Activated naive CD8-positive, alpha-beta T cell treated with anti-CD3 and anti-CD28 coated beads, Interleukin-2, amount 50 U/mL, for 24 hours (primary cell): ENCODE data around the gene DLG2.

ENCODE experiments used
- ATAC-seq: fragments of 150-1000 bp; cut with Tn5 transposase; one replicate; pipeline ENCODE4 v1.10.0; 2021
- DNase-seq: peaks from one replicate; pipeline ENCODE4 v3.0.0; 2021
- H3K27ac Mint-ChIP-seq: one replicate; pipeline ENCODE4 v1.8.0; 2021; ENCODE audit warnings: mild to moderate bottlenecking, mixed read lengths
- H3K27me3 Mint-ChIP-seq: one replicate; pipeline ENCODE4 v1.8.0; 2021; ENCODE audit warnings: mixed read lengths
- H3K36me3 Mint-ChIP-seq: one replicate; pipeline ENCODE4 v1.8.0; 2021; ENCODE audit warnings: low read depth, mixed read lengths
- H3K4me1 Mint-ChIP-seq: one replicate; pipeline ENCODE4 v1.8.0; 2021; ENCODE audit warnings: mixed read lengths
- H3K4me3 Mint-ChIP-seq: one replicate; pipeline ENCODE4 v1.8.0; 2021; ENCODE audit warnings: mild to moderate bottlenecking, moderate library complexity, mixed read lengths
- H3K9me3 Mint-ChIP-seq: one replicate; pipeline ENCODE4 v1.8.0; 2021; ENCODE audit warnings: mixed read lengths

DLG2 gene

GRCh38 chr11:84249344-84250135, 1377.6 kb downstream of the DLG2 start:
- H3K27me3 Mint-ChIP-seq, result no peaks in the 10 kb centered on the region
- no peaks in the 10 kb centered on the region for H3K36me3 Mint-ChIP-seq
- DNase-seq (no peak), ATAC-seq (no peak)
- H3K4me1 Mint-ChIP-seq, result no peaks in the 10 kb centered on the region
- H3K9me3 Mint-ChIP-seq, result no peaks in the 10 kb centered on the region
- H3K4me3 Mint-ChIP-seq, result no peak overlapping the region
- no peak overlapping the region for H3K27ac Mint-ChIP-seq

- no peak overlapping the region for H3K27ac Mint-ChIP-seq
- no peaks in the 10 kb centered on the region for H3K9me3 Mint-ChIP-seq
- H3K36me3 Mint-ChIP-seq, result no peaks in the 10 kb centered on the region
- H3K27me3 Mint-ChIP-seq, result no peaks in the 10 kb centered on the region
- ATAC-seq, result no peak
- H3K4me1 Mint-ChIP-seq, result no peaks in the 10 kb centered on the region
- no peak for DNase-seq
- no peak overlapping the region for H3K4me3 Mint-ChIP-seq
These were observed 1379.2 kb downstream of the DLG2 start for GRCh38 chr11:84247926-84248325.

GRCh38 chr11:84247129-84247528, 1380.0 kb downstream of the DLG2 start:
- no peaks in the 10 kb centered on the region for H3K27me3 Mint-ChIP-seq
- no peak overlapping the region for H3K27ac Mint-ChIP-seq
- H3K4me3 Mint-ChIP-seq, result no peak overlapping the region
- DNase-seq, result no peak
- no peak for ATAC-seq
- no peaks in the 10 kb centered on the region for H3K36me3 Mint-ChIP-seq
- no peaks in the 10 kb centered on the region for H3K4me1 Mint-ChIP-seq
- H3K9me3 Mint-ChIP-seq, result no peaks in the 10 kb centered on the region

- Mint-ChIP-seq H3K4me3 (no peak overlapping the region), H3K4me1 (no peaks in the 10 kb centered on the region), H3K27me3 (no peaks in the 10 kb centered on the region), H3K9me3 (peaks cover 5% of the 10 kb centered on the region), H3K27ac (no peak overlapping the region), H3K36me3 (no peaks in the 10 kb centered on the region)
- DNase-seq (no peak), ATAC-seq (no peak)
These were observed 1383.4 kb downstream of the DLG2 start for GRCh38 chr11:84243629-84244263.

GRCh38 chr11:84241343-84242131, 1385.6 kb downstream of the DLG2 start:
- H3K27me3 Mint-ChIP-seq, result no peaks in the 10 kb centered on the region
- DNase-seq (no peak), ATAC-seq (no peak)
- no peak overlapping the region for H3K27ac Mint-ChIP-seq
- no peaks in the 10 kb centered on the region for H3K36me3 Mint-ChIP-seq
- no peaks in the 10 kb centered on the region for H3K4me1 Mint-ChIP-seq
- H3K4me3 Mint-ChIP-seq, result no peak overlapping the region
- peaks cover 9% of the 10 kb centered on the region for H3K9me3 Mint-ChIP-seq

GRCh38 chr11:84240847-84241246, 1386.3 kb downstream of the DLG2 start:
- H3K27ac Mint-ChIP-seq, result no peak overlapping the region
- no peaks in the 10 kb centered on the region for H3K27me3 Mint-ChIP-seq
- peaks cover 9% of the 10 kb centered on the region for H3K9me3 Mint-ChIP-seq
- H3K4me3 Mint-ChIP-seq, result no peak overlapping the region
- no peaks in the 10 kb centered on the region for H3K36me3 Mint-ChIP-seq
- no peak for ATAC-seq
- H3K4me1 Mint-ChIP-seq, result no peaks in the 10 kb centered on the region
- DNase-seq, result no peak

GRCh38 chr11:84236436-84236835, 1390.7 kb downstream of the DLG2 start:
- H3K36me3 Mint-ChIP-seq, result no peaks in the 10 kb centered on the region
- H3K27me3 Mint-ChIP-seq, result no peaks in the 10 kb centered on the region
- DNase-seq (no peak), ATAC-seq (no peak)
- H3K9me3 Mint-ChIP-seq, result peaks cover 13% of the 10 kb centered on the region
- H3K27ac Mint-ChIP-seq, result no peak overlapping the region
- no peaks in the 10 kb centered on the region for H3K4me1 Mint-ChIP-seq
- no peak overlapping the region for H3K4me3 Mint-ChIP-seq

- Mint-ChIP-seq H3K27me3 (no peaks in the 10 kb centered on the region), H3K4me3 (no peak overlapping the region), H3K27ac (no peak overlapping the region), H3K4me1 (no peaks in the 10 kb centered on the region), H3K36me3 (no peaks in the 10 kb centered on the region), H3K9me3 (peaks cover 12% of the 10 kb centered on the region)
- ATAC-seq (no peak), DNase-seq (no peak)
These were observed 1392.5 kb downstream of the DLG2 start for GRCh38 chr11:84234462-84235202.

- DNase-seq (no peak), ATAC-seq (no peak)
- Mint-ChIP-seq H3K36me3 (no peaks in the 10 kb centered on the region), H3K4me3 (no peak overlapping the region), H3K9me3 (peaks cover 12% of the 10 kb centered on the region), H3K27ac (no peak overlapping the region), H3K27me3 (no peaks in the 10 kb centered on the region), H3K4me1 (no peaks in the 10 kb centered on the region)
These were observed 1393.1 kb downstream of the DLG2 start for GRCh38 chr11:84234011-84234410.

- no peak overlapping the region for H3K27ac Mint-ChIP-seq
- H3K27me3 Mint-ChIP-seq, result no peaks in the 10 kb centered on the region
- ATAC-seq, result no peak
- no peak overlapping the region for H3K4me3 Mint-ChIP-seq
- H3K9me3 Mint-ChIP-seq, result peaks cover 17% of the 10 kb centered on the region
- no peak for DNase-seq
- no peaks in the 10 kb centered on the region for H3K4me1 Mint-ChIP-seq
- H3K36me3 Mint-ChIP-seq, result no peaks in the 10 kb centered on the region
These were observed 1394.6 kb downstream of the DLG2 start for GRCh38 chr11:84232511-84232910.

- Mint-ChIP-seq H3K27ac (no peak overlapping the region), H3K4me1 (no peaks in the 10 kb centered on the region), H3K27me3 (no peaks in the 10 kb centered on the region), H3K4me3 (no peak overlapping the region), H3K36me3 (no peaks in the 10 kb centered on the region), H3K9me3 (peaks cover 17% of the 10 kb centered on the region)
- ATAC-seq (no peak), DNase-seq (no peak)
These were observed 1396.7 kb downstream of the DLG2 start for GRCh38 chr11:84230402-84230801.

GRCh38 chr11:84227970-84228665, 1399.0 kb downstream of the DLG2 start:
- Mint-ChIP-seq H3K9me3 (peaks cover 17% of the 10 kb centered on the region), H3K27me3 (no peaks in the 10 kb centered on the region), H3K4me3 (no peak overlapping the region), H3K27ac (no peak overlapping the region), H3K4me1 (no peaks in the 10 kb centered on the region), H3K36me3 (no peaks in the 10 kb centered on the region)
- no peak for DNase-seq
- ATAC-seq, result no peak

GRCh38 chr11:84224042-84224441, 1403.1 kb downstream of the DLG2 start:
- Mint-ChIP-seq H3K27me3 (no peaks in the 10 kb centered on the region), H3K27ac (no peak overlapping the region), H3K4me1 (no peaks in the 10 kb centered on the region), H3K4me3 (no peak overlapping the region), H3K36me3 (no peaks in the 10 kb centered on the region), H3K9me3 (peaks cover 13% of the 10 kb centered on the region)
- DNase-seq, result no peak
- no peak for ATAC-seq

GRCh38 chr11:84218318-84218717, 1408.8 kb downstream of the DLG2 start:
- H3K4me1 Mint-ChIP-seq, result no peaks in the 10 kb centered on the region
- DNase-seq (no peak), ATAC-seq (no peak)

More at GRCh38 chr11:84218318-84218717, 1408.8 kb downstream of the DLG2 start:
- H3K36me3 Mint-ChIP-seq, result no peaks in the 10 kb centered on the region
- no peak overlapping the region for H3K27ac Mint-ChIP-seq
- H3K4me3 Mint-ChIP-seq, result no peak overlapping the region
- H3K9me3 Mint-ChIP-seq, result peaks cover 26% of the 10 kb centered on the region
- no peaks in the 10 kb centered on the region for H3K27me3 Mint-ChIP-seq
